Testis (tissue), 2 donors: ENCODE data around the gene KCNC2.

Source experiments
- CTCF ChIP-seq, 3 experiments: fragments of 450-650 bp in 2 of 3; fragments of 200-600 bp in 1 of 3; sonication (generic) in 1 of 3; IDR thresholded peaks; one replicate each; pipeline ENCODE4 v1.5.1; 2016 to 2019; ENCODE audit warnings: antibody characterized with exemption in 3 of 3, mild to moderate bottlenecking in 2 of 3, moderate library complexity in 1 of 3
- POLR2A ChIP-seq: fragments of 450-650 bp; IDR thresholded peaks from one replicate; pipeline ENCODE4 v1.6.1; 2017; ENCODE audit warnings: antibody characterized with exemption, mild to moderate bottlenecking, moderate library complexity

- no peak for TF ChIP-seq CTCF (IDR thresholded peaks at IDR 0.05)
- TF ChIP-seq POLR2A: no peak
These were observed 52.3 kb downstream of the KCNC2 start for GRCh38 chr12:75157385-75157784.
